K562 (cell line): Measurements from ENCODE around the gene SLC13A3. TPM values are rescaled to one million over a fixed set of nuclear protein-coding genes. Genes with fewer than 3 reads are reported as not detected.
A peak's percentile ranks its signal among the peaks of the same experiment; 100 is the strongest.

Experiments
- ATAC-seq: fragments of 200-7000 bp; cut with Tn5 transposase; 3 replicates; pipeline ENCODE4 v1.9.1; 2020; ENCODE audit warnings: moderate library complexity
- BruUV-seq: library from RNA; stranded (reverse); fragments of 400-500 nt; replicated peaks from 2 replicates; lab custom pipeline; 2021; lab: Mats Ljungman, UMichigan
- CTCF ChIA-PET: fragments of 300-600 bp; formaldehyde crosslinking; extraction: SDS; loops from one replicate; lab custom pipeline; 2021; ENCODE audit warnings: low intra/inter-chr PET ratio; lab: Yijun Ruan, JAX
- POLR2A ChIA-PET: fragments of 300-600, 350-650 bp; sonication (Branson Sonifier 250); formaldehyde crosslinking; extraction: SDS; loops from one replicate; lab custom pipeline; 2021; ENCODE audit warnings: antibody characterized with exemption, inconsistent platforms; lab: Yijun Ruan, JAX
- DNase-seq, 4 experiments: peaks; one replicate each; pipeline versions ENCODE4 v3.0.0 to v3.0.0-alpha.2; 2011 to 2018; ENCODE audit warnings: low spot score in 3 of 4, mixed read lengths in 3 of 4; ENCODE audit errors: extremely low read depth in 1 of 4
- FAIRE-seq: peaks from 2 replicates; lab custom pipeline; 2011; peaks lifted over from hg19 to GRCh38; lab: Jason Lieb, UNC
- H2AFZ ChIP-seq: 2 replicates; pipeline ENCODE4 v1.6.0; 2011; ENCODE audit warnings: low read depth, low read length, control low read depth, inconsistent platforms
- H3K27ac ChIP-seq: fragments of 200-600 bp; 3 replicates; pipeline ENCODE4 v1.8.0; 2011; ENCODE audit warnings: low read depth, mild to moderate bottlenecking, control low read depth, inconsistent platforms, low read length, moderate library complexity, mixed read lengths; ENCODE audit errors: extremely low read depth
- H3K27me3 ChIP-seq, 2 experiments: fragments of 300-600 bp in 1 of 2; 2 replicates in 1 of 2; 3 replicates in 1 of 2; pipeline versions ENCODE4 v1.6.0 to v1.8.0; 2011; ENCODE audit warnings: inconsistent platforms in 2 of 2, low read length in 2 of 2, mild to moderate bottlenecking in 1 of 2, mixed read lengths in 1 of 2, moderate library complexity in 1 of 2; ENCODE audit not compliant: control insufficient read depth in 2 of 2, insufficient read depth in 2 of 2
- H3K36me3 ChIP-seq: fragments of 300-600 bp; 3 replicates; pipeline ENCODE4 v1.8.0; 2011; ENCODE audit warnings: mild to moderate bottlenecking, low read length, inconsistent platforms; ENCODE audit not compliant: control insufficient read depth, insufficient read depth
- H3K4me1 ChIP-seq, 2 experiments: fragments of 200-600 bp in 1 of 2; replicated peaks in 1 of 2; 2 replicates in 1 of 2; 3 replicates in 1 of 2; pipeline versions ENCODE4 v1.5.1 to v1.8.0; 2011; ENCODE audit warnings: inconsistent platforms in 2 of 2, low read length in 2 of 2, mild to moderate bottlenecking in 1 of 2, mixed read lengths in 1 of 2, moderate library complexity in 1 of 2; ENCODE audit not compliant: control insufficient read depth in 2 of 2, insufficient read depth in 2 of 2
- H3K4me2 ChIP-seq: 2 replicates; pipeline ENCODE4 v1.6.1; 2011; ENCODE audit warnings: low read length, control low read depth, inconsistent platforms, mixed read lengths; ENCODE audit not compliant: insufficient read depth
- H3K4me3 ChIP-seq: fragments of 200-600 bp; sonication (generic), shearing (Covaris generic); 2 replicates; pipeline ENCODE4 v1.5.1; 2016; ENCODE audit warnings: control low read depth, inconsistent platforms
- H3K79me2 ChIP-seq: fragments of 200-600 bp; 3 replicates; pipeline ENCODE4 v1.8.0; 2011; ENCODE audit warnings: low read length, inconsistent platforms; ENCODE audit not compliant: control insufficient read depth, insufficient read depth
- H3K9ac ChIP-seq, 2 experiments: 2 replicates each; pipeline versions ENCODE4 v1.6.0 to v1.6.1; 2011; ENCODE audit warnings: low read depth in 2 of 2, low read length in 2 of 2, control low read depth in 1 of 2, inconsistent platforms in 1 of 2, mild to moderate bottlenecking in 1 of 2, mixed read lengths in 1 of 2; ENCODE audit not compliant: insufficient read depth in 1 of 2
- H3K9me1 ChIP-seq: one replicate; pipeline ENCODE4 v1.6.0; 2011; ENCODE audit warnings: inconsistent platforms, mild to moderate bottlenecking, low read length, moderate library complexity; ENCODE audit not compliant: control insufficient read depth, insufficient read depth
- H3K9me3 ChIP-seq: replicated peaks from 2 replicates; pipeline ENCODE4 v1.5.1; 2011; ENCODE audit warnings: low read depth, low read length, inconsistent platforms; ENCODE audit not compliant: control insufficient read depth, insufficient read depth
- H4K20me1 ChIP-seq: replicated peaks from 2 replicates; pipeline ENCODE4 v1.6.1; 2011; ENCODE audit warnings: low read length, inconsistent platforms, mixed read lengths; ENCODE audit not compliant: control insufficient read depth, insufficient read depth
- E2F5 ChIP-seq: sonication (generic); formaldehyde crosslinking; IDR thresholded peaks from 2 replicates; pipeline ENCODE4 v1.8.0; 2022; ENCODE audit warnings: mild to moderate bottlenecking, missing genetic modification reagents
- MTA1 ChIP-seq: fragments of 450-650 bp; IDR thresholded peaks from 2 replicates; pipeline ENCODE4 v1.6.1; 2017; ENCODE audit warnings: borderline replicate concordance
- MTA2 ChIP-seq: fragments of 450-650 bp; IDR thresholded peaks from 2 replicates; pipeline ENCODE4 v1.6.1; 2016; ENCODE audit warnings: low read depth
- SP2 ChIP-seq: IDR thresholded peaks from 2 replicates; pipeline ENCODE4 v1.6.1; 2011; ENCODE audit warnings: mild to moderate bottlenecking, low read depth, low read length, moderate library complexity; ENCODE audit not compliant: poor library complexity, severe bottlenecking; ENCODE audit errors: extremely low read depth
- TCF3 ChIP-seq: sonication (generic); formaldehyde crosslinking; IDR thresholded peaks from 2 replicates; pipeline ENCODE4 v1.4.0; 2020; ENCODE audit warnings: mild to moderate bottlenecking, missing genetic modification reagents
- ZNF57 ChIP-seq: fragments of 450-650 bp; formaldehyde crosslinking; IDR thresholded peaks from 2 replicates; pipeline ENCODE4 v1.4.0; 2020; ENCODE audit warnings: mild to moderate bottlenecking, moderate library complexity
- ZNF655 ChIP-seq: fragments of 250-450 bp; sonication (Bioruptor Pico); IDR thresholded peaks from 2 replicates; pipeline ENCODE4 v1.5.0; 2021
- WGBS: fragments of 100-300 bp; shearing (Covaris generic); methylation state at CpG from one replicate; pipeline ENCODE4 v1.1.6; 2016; ENCODE audit warnings: low coverage, mixed read lengths; ENCODE audit not compliant: insufficient coverage; ENCODE audit errors: missing lambda C conversion rate; 5-methylcytosine and 5-hydroxymethylcytosine counted together
- in situ Hi-C: fragments of 300-500 bp; cut with MboI; formaldehyde crosslinking; loops from 4 replicates; pipeline ENCODE4 v1.15.0; 2018; ENCODE audit warnings: inconsistent platforms, mixed read lengths
- intact Hi-C: fragments of 100-400 bp; cut with micrococcal nuclease; formaldehyde crosslinking; loops from 2 replicates; pipeline ENCODE4 v1.14.2; 2022
- polyA plus RNA-seq, 8 experiments: library from polyadenylated mRNA; depleted of rRNA in 4 of 8; stranded (reverse) in 5 of 8; unstranded in 3 of 8; fragments of >200 nt; fragmentation: Nextera tagmentation in 2 of 8; fragmentation: Illumina TruSeq in 1 of 8; extraction: Ambion mirVana in 2 of 8; extraction: Trizol in 1 of 8; gene quantifications; 2 replicates each; pipeline versions ENCODE4 v1.2.1 to v1.2.3, GENCODE V29; 2011 to 2014; ENCODE audit warnings: inconsistent platforms in 1 of 8, missing spikeins in 1 of 8
- total RNA-seq, 7 experiments: library from RNA; depleted of rRNA in 6 of 7; stranded (reverse); fragments of >200 nt in 6 of 7; fragmentation: Illumina TruSeq in 2 of 7; extraction: Trizol in 2 of 7; gene quantifications; 2 replicates each; pipeline versions ENCODE4 v1.2.1 to v1.2.3, GENCODE V29; 2011 to 2021; ENCODE audit warnings: low replicate concordance in 1 of 7

SLC13A3 gene
- total and polyA plus RNA-seq, 9 of the 15 experiments (the other 6 are each of a cell fraction or from before 2014, with no cell fraction given): 5.5 to 16.4 (median 8.5) TPM

- TF ChIP-seq MTA1 (no peak), TCF3 (CRISPR knock-in tag) (peak; percentile 62), E2F5 (CRISPR knock-in tag) (no peak), MTA2 (peak; percentile 24; the same call in 1 of the 2 replicates), ZNF655 (CRISPR knock-in tag) (no peak)
Measured at GRCh38 chr20:46599227-46599987, 51.9 kb downstream of the SLC13A3 start (continued).

- H3K9ac ChIP-seq: no peak overlapping the region
- H2AFZ ChIP-seq: no peak overlapping the region
- ChIA-PET POLR2A (no interaction called here), CTCF (no interaction called here)
- H3K36me3 ChIP-seq: no peaks in the 10 kb centered on the region
- H3K27ac ChIP-seq: no peak overlapping the region
- intact Hi-C loops: no loop called here
- no peak for TF ChIP-seq ZNF57 (CRISPR knock-in tag)
- no peak for TF ChIP-seq SP2
- in situ Hi-C loops: no loop called here
- H3K4me1 ChIP-seq: no peaks in the 10 kb centered on the region; a peak in 2 of 5 replicates
- no peak overlapping the region for H3K4me2 ChIP-seq
- H3K27me3 ChIP-seq: no peaks in the 10 kb centered on the region
- no peaks in the 10 kb centered on the region for H3K79me2 ChIP-seq
- ATAC-seq (no peak), DNase-seq (no peak), FAIRE-seq (no peak)
- no peak overlapping the region for H3K4me3 ChIP-seq
- no peaks in the 10 kb centered on the region for H4K20me1 ChIP-seq
- H3K9me1 ChIP-seq: no peaks in the 10 kb centered on the region
- no peaks in the 10 kb centered on the region for H3K9me3 ChIP-seq
- no TSS peak for BruUV-seq
- 53% methylated on average over 7 of the region's 8 CpGs for WGBS
Measured at GRCh38 chr20:46595933-46596332, 55.3 kb downstream of the SLC13A3 start.
